HepG2 (cell line): ENCODE results near the gene GPER1.

Experiments used
- MED1 ChIP-seq: sonication (generic); formaldehyde crosslinking; IDR thresholded peaks from 2 replicates; pipeline ENCODE4 v1.4.0; 2020; ENCODE audit warnings: missing genetic modification reagents
- POLR2AphosphoS5 ChIP-seq: IDR thresholded peaks from 2 replicates; pipeline ENCODE4 v1.6.1; 2012; ENCODE audit warnings: low read depth, low read length
- ZIK1 ChIP-seq: sonication (generic); formaldehyde crosslinking; IDR thresholded peaks from 2 replicates; pipeline ENCODE4 v1.5.0; 2020; ENCODE audit warnings: mild to moderate bottlenecking, low read depth, missing genetic modification reagents, borderline replicate concordance
- ZNF234 ChIP-seq: sonication (generic); formaldehyde crosslinking; conservative IDR thresholded peaks from 2 replicates; pipeline ENCODE4 v1.5.1; 2020; ENCODE audit warnings: mild to moderate bottlenecking, missing genetic modification reagents

- TF ChIP-seq POLR2AphosphoS5 (no peak), MED1 (CRISPR knock-in tag) (no peak), ZNF234 (CRISPR knock-in tag) (no peak), ZIK1 (CRISPR knock-in tag) (no peak)
Observed at GRCh38 chr7:1071731-1072254, 16.1 kb upstream of the GPER1 start.
